Endothelial cell of umbilical vein (primary cell): Measurements from ENCODE around the gene PRKAG2. TPM values are rescaled to one million over a fixed set of nuclear protein-coding genes. Genes with fewer than 3 reads are reported as not detected.

Experiments used
- BruUV-seq: library from RNA; stranded (reverse); fragments of 400-500 nt; replicated peaks from 2 replicates; lab custom pipeline; 2021; lab: Mats Ljungman, UMichigan
- CTCF ChIA-PET: fragments of 300-600, 350-600 bp; sonication (Branson Sonifier 250); formaldehyde crosslinking; loops from one replicate; lab custom pipeline; 2021; ENCODE audit warnings: antibody characterized with exemption, inconsistent platforms; lab: Charles Lee
- POLR2A ChIA-PET: fragments of 300-600, 350-600 bp; sonication (Branson Sonifier 250); formaldehyde crosslinking; loops from one replicate; lab custom pipeline; 2021; ENCODE audit warnings: antibody characterized with exemption, inconsistent platforms; lab: Charles Lee
- DNase-seq: peaks from one replicate; pipeline ENCODE4 v3.0.0-alpha.2; 2011; ENCODE audit warnings: low read depth, low spot score
- FAIRE-seq: peaks from 2 replicates; lab custom pipeline; 2011; peaks lifted over from hg19 to GRCh38; lab: Jason Lieb, UNC
- H2AFZ ChIP-seq: 2 replicates; pipeline ENCODE4 v1.6.0; 2012; ENCODE audit warnings: low read depth, low read length, control low read depth, inconsistent platforms
- H3K27ac ChIP-seq: 2 replicates; pipeline ENCODE4 v1.5.1; 2011; ENCODE audit warnings: low read depth, mild to moderate bottlenecking, control low read depth, low read length, moderate library complexity; ENCODE audit not compliant: insufficient read depth
- H3K27me3 ChIP-seq, 2 experiments: 2 replicates each; pipeline versions ENCODE4 v1.6.0 to v1.6.1; 2011; ENCODE audit warnings: low read length in 2 of 2, mixed read lengths in 1 of 2; ENCODE audit not compliant: control insufficient read depth in 2 of 2, insufficient read depth in 2 of 2
- H3K36me3 ChIP-seq, 2 experiments: 2 replicates in 1 of 2; 3 replicates in 1 of 2; pipeline ENCODE4 v1.5.1; 2011; ENCODE audit warnings: low read length in 2 of 2, mild to moderate bottlenecking in 1 of 2, moderate library complexity in 1 of 2; ENCODE audit not compliant: control insufficient read depth in 2 of 2, insufficient read depth in 2 of 2; ENCODE audit errors: extremely low read depth in 1 of 2
- H3K4me1 ChIP-seq: 3 replicates; pipeline ENCODE4 v1.5.1; 2011; ENCODE audit warnings: mild to moderate bottlenecking, low read length; ENCODE audit not compliant: control insufficient read depth, insufficient read depth; ENCODE audit errors: extremely low read depth
- H3K4me2 ChIP-seq: 2 replicates; pipeline ENCODE4 v1.6.1; 2011; ENCODE audit warnings: low read length, control low read depth, mixed read lengths; ENCODE audit not compliant: insufficient read depth
- H3K4me3 ChIP-seq, 3 experiments: fragments of 200-600 bp in 1 of 3; sonication (generic), shearing (Covaris generic) in 1 of 3; replicated peaks in 1 of 3; 2 replicates each; pipeline ENCODE4 v1.5.1; 2011 to 2016; ENCODE audit warnings: control low read depth in 3 of 3, low read length in 3 of 3, mild to moderate bottlenecking in 2 of 3, inconsistent platforms in 1 of 3, low read depth in 1 of 3, moderate library complexity in 1 of 3; ENCODE audit not compliant: insufficient read depth in 1 of 3
- H3K79me2 ChIP-seq: 2 replicates; pipeline ENCODE4 v1.6.0; 2012; ENCODE audit warnings: low read length, inconsistent platforms; ENCODE audit not compliant: control insufficient read depth, insufficient read depth
- H3K9ac ChIP-seq: replicated peaks from 2 replicates; pipeline ENCODE3; 2011; ENCODE audit warnings: low read length, control low read depth; ENCODE audit not compliant: insufficient read depth; ENCODE audit errors: extremely low read depth
- H3K9me1 ChIP-seq: replicated peaks from 3 replicates; pipeline ENCODE4 v1.6.0; 2011; ENCODE audit warnings: mild to moderate bottlenecking, low read length; ENCODE audit not compliant: control insufficient read depth, insufficient read depth; ENCODE audit errors: extremely low read depth
- H3K9me3 ChIP-seq: replicated peaks from 2 replicates; pipeline ENCODE4 v1.5.1; 2012; ENCODE audit warnings: low read length, inconsistent platforms; ENCODE audit not compliant: control insufficient read depth, insufficient read depth
- H4K20me1 ChIP-seq: replicated peaks from 2 replicates; pipeline ENCODE3; 2011; ENCODE audit warnings: mild to moderate bottlenecking, low read length; ENCODE audit not compliant: control insufficient read depth, insufficient read depth; ENCODE audit errors: extremely low read depth
- EZH2 ChIP-seq: IDR thresholded peaks from 2 replicates; pipeline ENCODE4 v1.6.1; 2012; ENCODE audit warnings: borderline replicate concordance, low read depth, mild to moderate bottlenecking, moderate library complexity, low read length, inconsistent platforms; ENCODE audit not compliant: severe bottlenecking
- FOS ChIP-seq: IDR thresholded peaks from 2 replicates; pipeline ENCODE4 v1.6.1; 2011; ENCODE audit warnings: mild to moderate bottlenecking, low read length, moderate library complexity, borderline replicate concordance; ENCODE audit not compliant: insufficient read depth
- GATA2 ChIP-seq: IDR thresholded peaks from 2 replicates; pipeline ENCODE4 v1.7.0; 2011; ENCODE audit warnings: low read depth, mild to moderate bottlenecking, moderate library complexity, mixed read lengths, low read length; ENCODE audit not compliant: insufficient read length, insufficient read depth
- JUN ChIP-seq: IDR thresholded peaks from 2 replicates; pipeline ENCODE4 v1.6.1; 2011; ENCODE audit warnings: borderline replicate concordance, low read depth; ENCODE audit not compliant: insufficient read length, insufficient read depth
- MYC ChIP-seq: IDR thresholded peaks from one replicate; pipeline ENCODE4 v1.6.1; 2011; ENCODE audit warnings: mild to moderate bottlenecking, low read depth, low read length
- POLR2A ChIP-seq: IDR thresholded peaks from 2 replicates; pipeline ENCODE4 v1.6.1; 2012; ENCODE audit warnings: low read depth, mild to moderate bottlenecking, control low read depth, low read length
- POLR2AphosphoS5 ChIP-seq: IDR thresholded peaks from 2 replicates; pipeline ENCODE4 v1.6.1; 2012; ENCODE audit warnings: low read depth, mild to moderate bottlenecking, control low read depth, low read length, moderate library complexity; ENCODE audit not compliant: insufficient read depth
- dilution Hi-C: fragments of 300-500 bp; cut with MboI; formaldehyde crosslinking; loops from one replicate; pipeline ENCODE4 v1.15.0; 2019; ENCODE audit warnings: low sequenced_read_pairs; ENCODE audit not compliant: extremely low pct_ligation_motif_present
- intact Hi-C: fragments of 100-400 bp; cut with micrococcal nuclease; formaldehyde crosslinking; loops from one replicate; pipeline ENCODE4 v1.10.0; 2022
- polyA plus RNA-seq, 4 experiments: library from polyadenylated mRNA; depleted of rRNA in 3 of 4; stranded (reverse) in 3 of 4; unstranded in 1 of 4; fragments of >200 nt; gene quantifications; 2 replicates each; pipeline versions ENCODE4 v1.2.1 to v1.2.3, GENCODE V29; 2011 to 2012; ENCODE audit warnings: missing spikeins in 1 of 4
- total RNA-seq: library from RNA; stranded (reverse); gene quantifications from 2 replicates; pipeline ENCODE4 v1.2.3, GENCODE V29; 2021
- TF ChIP-seq, protein P1 (sequence below): IDR thresholded peaks from 2 replicates; pipeline ENCODE4 v1.6.1; 2011; ENCODE audit not compliant: insufficient read depth, insufficient read length
- TF ChIP-seq, protein P2 (sequence below), 2 donors: IDR thresholded peaks; 1 replicate in 1 of 2; 2 replicates in 1 of 2; pipeline ENCODE4 v1.5.1; 2011; ENCODE audit warnings: low read length in 2 of 2, mild to moderate bottlenecking in 2 of 2, moderate library complexity in 2 of 2, control low read depth in 1 of 2, inconsistent platforms in 1 of 2, low read depth in 1 of 2; ENCODE audit not compliant: insufficient read depth in 1 of 2; ENCODE audit errors: extremely low read depth in 1 of 2

Gene PRKAG2
- total and polyA plus RNA-seq, 2 donors (not counting 3 experiments of a cell fraction or from before 2014, with no cell fraction given), result 19.3 to 51.5 TPM

DNA sequence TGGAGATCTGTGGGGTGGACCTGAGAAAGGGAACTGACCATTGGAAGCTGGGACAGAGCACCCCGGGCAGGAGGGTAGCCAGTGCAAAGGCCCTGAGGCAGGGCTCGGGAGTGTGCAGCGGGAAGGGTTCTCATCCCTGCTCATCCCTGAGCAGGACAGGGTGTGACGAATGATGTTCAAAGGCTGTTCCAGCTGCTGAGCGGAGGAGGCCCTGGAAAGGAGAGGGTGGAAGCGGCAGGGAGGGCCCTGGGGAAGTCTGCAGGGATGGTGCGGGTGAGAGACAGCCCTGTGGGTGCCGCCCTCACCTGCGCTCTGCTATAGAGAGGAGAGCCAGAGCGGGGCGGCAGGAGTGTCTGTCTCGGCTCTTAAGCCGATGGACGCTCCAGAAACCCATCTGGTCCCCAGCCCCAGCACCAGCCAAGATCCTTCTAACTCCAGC, 43.7 kb downstream of the PRKAG2 start:
- intact Hi-C loops (no loop called here), dilution Hi-C loops (no loop called here)
- no peak overlapping the region for H3K4me3 ChIP-seq
- TF ChIP-seq GATA2 (no peak), EZH2 (no peak), FOS (no peak), POLR2AphosphoS5 (no peak), MYC (no peak), JUN (no peak), POLR2A (no peak)
- TF ChIP-seq, protein P1, sequence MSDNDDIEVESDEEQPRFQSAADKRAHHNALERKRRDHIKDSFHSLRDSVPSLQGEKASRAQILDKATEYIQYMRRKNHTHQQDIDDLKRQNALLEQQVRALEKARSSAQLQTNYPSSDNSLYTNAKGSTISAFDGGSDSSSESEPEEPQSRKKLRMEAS, result no peak
- TF ChIP-seq, protein P2, sequence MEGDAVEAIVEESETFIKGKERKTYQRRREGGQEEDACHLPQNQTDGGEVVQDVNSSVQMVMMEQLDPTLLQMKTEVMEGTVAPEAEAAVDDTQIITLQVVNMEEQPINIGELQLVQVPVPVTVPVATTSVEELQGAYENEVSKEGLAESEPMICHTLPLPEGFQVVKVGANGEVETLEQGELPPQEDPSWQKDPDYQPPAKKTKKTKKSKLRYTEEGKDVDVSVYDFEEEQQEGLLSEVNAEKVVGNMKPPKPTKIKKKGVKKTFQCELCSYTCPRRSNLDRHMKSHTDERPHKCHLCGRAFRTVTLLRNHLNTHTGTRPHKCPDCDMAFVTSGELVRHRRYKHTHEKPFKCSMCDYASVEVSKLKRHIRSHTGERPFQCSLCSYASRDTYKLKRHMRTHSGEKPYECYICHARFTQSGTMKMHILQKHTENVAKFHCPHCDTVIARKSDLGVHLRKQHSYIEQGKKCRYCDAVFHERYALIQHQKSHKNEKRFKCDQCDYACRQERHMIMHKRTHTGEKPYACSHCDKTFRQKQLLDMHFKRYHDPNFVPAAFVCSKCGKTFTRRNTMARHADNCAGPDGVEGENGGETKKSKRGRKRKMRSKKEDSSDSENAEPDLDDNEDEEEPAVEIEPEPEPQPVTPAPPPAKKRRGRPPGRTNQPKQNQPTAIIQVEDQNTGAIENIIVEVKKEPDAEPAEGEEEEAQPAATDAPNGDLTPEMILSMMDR (IDR thresholded peaks at IDR 0.05; ENCODE audit: extremely low read depth in 1 of 2, insufficient read depth in 1 of 2, low read depth in 1 of 2, low read length in 2 of 2), result no peak
- no peak overlapping the region for H3K27ac ChIP-seq
- CTCF ChIA-PET, result interaction anchor here (1.0 kb wide), 1 partner anchor 14 kb away, joined by 3 read pairs; no protein-coding TSS in a partner anchor
- no peak overlapping the region for H3K4me2 ChIP-seq
- POLR2A ChIA-PET, result no interaction called here
- no TSS peak for BruUV-seq
- no peaks in the 10 kb centered on the region for H3K9me3 ChIP-seq
- no peaks in the 10 kb centered on the region for H3K4me1 ChIP-seq
- DNase-seq (no peak), FAIRE-seq (no peak)
- H4K20me1 ChIP-seq, result no peaks in the 10 kb centered on the region
- H3K9me1 ChIP-seq, result no peaks in the 10 kb centered on the region
- H3K36me3 ChIP-seq, result no peaks in the 10 kb centered on the region
- no peak overlapping the region for H2AFZ ChIP-seq
- peaks cover 0 to 1% of the 10 kb centered on the region in 2 experiments for H3K27me3 ChIP-seq
- no peaks in the 10 kb centered on the region for H3K79me2 ChIP-seq
- no peak overlapping the region for H3K9ac ChIP-seq
